Ecto neural progenitor cell (in vitro differentiated cells): ENCODE results near the gene SMOC2.
"Not testable (repeated sequence)": the region's sequence is repeated elsewhere in the genome, so short reads cannot be mapped to it uniquely, and the experiment has no call there.

Experiments used
- DNase-seq: peaks from one replicate; pipeline ENCODE4 v3.0.0-alpha.2; 2018; ENCODE audit warnings: low spot score

SMOC2 gene

GRCh38 chr6:168684906-168685305 lies 243.9 kb downstream of the SMOC2 start:
- DNase-seq = no peak

- no peak for DNase-seq
Observed at GRCh38 chr6:168686029-168686738, 245.2 kb downstream of the SMOC2 start.

- DNase-seq = no peak
Observed at GRCh38 chr6:168686831-168687730, 246.1 kb downstream of the SMOC2 start.

GRCh38 chr6:168690271-168690670 lies 249.3 kb downstream of the SMOC2 start:
- DNase-seq = no peak

GRCh38 chr6:168691774-168692173 lies 250.8 kb downstream of the SMOC2 start:
- DNase-seq = no peak

- no peak for DNase-seq
Observed at GRCh38 chr6:168692193-168692914, 251.4 kb downstream of the SMOC2 start.

- not testable (repeated sequence) for DNase-seq
Observed at GRCh38 chr6:168692915-168693257, 251.9 kb downstream of the SMOC2 start.

- DNase-seq = not testable (repeated sequence)
Observed at GRCh38 chr6:168694797-168695196, 253.8 kb downstream of the SMOC2 start.

- DNase-seq = no peak
Observed at GRCh38 chr6:168695701-168696100, 254.7 kb downstream of the SMOC2 start.

GRCh38 chr6:168698923-168699322 lies 257.9 kb downstream of the SMOC2 start:
- DNase-seq = no peak

GRCh38 chr6:168699631-168700295 lies 258.8 kb downstream of the SMOC2 start:
- DNase-seq = no peak

- no peak for DNase-seq
Observed at GRCh38 chr6:168700880-168701279, 259.9 kb downstream of the SMOC2 start.

GRCh38 chr6:168703990-168704389 lies 263.0 kb downstream of the SMOC2 start:
- no peak for DNase-seq

GRCh38 chr6:168704678-168705077 lies 263.7 kb downstream of the SMOC2 start:
- DNase-seq = no peak

- not testable (repeated sequence) for DNase-seq
Observed at GRCh38 chr6:168705271-168705670, 264.3 kb downstream of the SMOC2 start.

- no peak for DNase-seq
Observed at GRCh38 chr6:168706471-168707177, 265.6 kb downstream of the SMOC2 start.

GRCh38 chr6:168708526-168708925 lies 267.5 kb downstream of the SMOC2 start:
- no peak for DNase-seq

GRCh38 chr6:168708984-168709383 lies 268.0 kb downstream of the SMOC2 start:
- DNase-seq = no peak

- no peak for DNase-seq
Observed at GRCh38 chr6:168709390-168709789, 268.4 kb downstream of the SMOC2 start.

GRCh38 chr6:168709991-168710390 lies 269.0 kb downstream of the SMOC2 start:
- no peak for DNase-seq

- no peak for DNase-seq
Observed at GRCh38 chr6:168711049-168711640, 270.2 kb downstream of the SMOC2 start.
